K562 treated with DMSO at 1 percent for 4 hours (cell line): ENCODE results near the gene ALG5. TPM values are rescaled to one million over a fixed set of nuclear protein-coding genes. Genes with fewer than 3 reads are reported as not detected.

Source experiments
- total RNA-seq: library from RNA; unstranded; fragments of 300-600 nt; gene quantifications from 2 replicates; pipeline ENCODE4 v1.2.3, GENCODE V29; 2022; ENCODE audit not compliant: insufficient read depth

Gene ALG5
- 22.6 and 24.8 TPM in 2 replicates for total RNA-seq

GRCh38 chr13:36999054-36999714, at the start of gene ALG5:
ALG5 (minus strand) TSS chr13:36999340; CDS start chr13:36999300, 40 bp downstream.

GRCh38 chr13:36919833-36920615, 79.1 kb downstream of the ALG5 start, which contains the start of gene SMAD9:
SMAD9 (minus strand) TSS chr13:36920238; CDS start chr13:36879689, 40,549 bp downstream.

Other genes starting within 250 kb of the ALG5 start
- 3.7 and 4.1 TPM in 2 replicates for gene RFXAP, start 180.1 kb downstream of the ALG5 start, total RNA-seq
- gene SMAD9, start 79.1 kb downstream of the ALG5 start, total RNA-seq, result 0.10 and 0.49 TPM in 2 replicates
- 55.0 and 66.1 TPM in 2 replicates for gene EXOSC8, start 1.4 kb upstream of the ALG5 start, total RNA-seq
- 15.3 and 22.0 TPM in 2 replicates for gene SUPT20H, start 60.3 kb upstream of the ALG5 start, total RNA-seq
- not detected in 2 replicates for gene CSNK1A1L, start 106.3 kb upstream of the ALG5 start, total RNA-seq